Mesodermal cell (in vitro differentiated cells): ENCODE data around the gene ZNF883.

Experiments used
- H3K27ac ChIP-seq: 2 replicates; pipeline ENCODE4 v1.7.0; 2013; ENCODE audit warnings: mild to moderate bottlenecking, low read depth, low read length, moderate library complexity; ENCODE audit not compliant: severe bottlenecking
- H3K36me3 ChIP-seq: 2 replicates; pipeline ENCODE4 v1.7.1; 2013; ENCODE audit warnings: mild to moderate bottlenecking, low read length, moderate library complexity; ENCODE audit not compliant: control insufficient read depth, insufficient read depth
- H3K4me1 ChIP-seq: one replicate; pipeline ENCODE4 v1.7.1; 2013; ENCODE audit warnings: mild to moderate bottlenecking, low read length; ENCODE audit not compliant: insufficient read depth, control insufficient read depth, poor library complexity, severe bottlenecking
- H3K4me3 ChIP-seq: 2 replicates; pipeline ENCODE4 v1.7.0; 2013; ENCODE audit warnings: low read length, control low read depth, mild to moderate bottlenecking; ENCODE audit not compliant: insufficient read depth, poor library complexity, severe bottlenecking; ENCODE audit errors: extremely low read depth
- H3K9me3 ChIP-seq: 2 replicates; pipeline ENCODE4 v1.7.1; 2013; ENCODE audit warnings: mild to moderate bottlenecking, low read length, moderate library complexity; ENCODE audit not compliant: control insufficient read depth
- WGBS, 2 experiments: methylation state at CpG; one replicate each; pipeline ENCODE4 v1.1.5; 2013; ENCODE audit warnings: missing lambda C conversion rate in 2 of 2; ENCODE audit not compliant: insufficient coverage in 2 of 2; 5-methylcytosine and 5-hydroxymethylcytosine counted together

Gene ZNF883

GRCh38 chr9:112917987-112918362 is 94.0 kb downstream of the ZNF883 start:
- 75% methylated on average over 1 of the region's 1 CpG; no CpG with 5 or more reads in 1 of the 2 experiments for WGBS, 2 experiments
- Histone ChIP-seq H3K4me3 (no peak overlapping the region), H3K36me3 (no peaks in the 10 kb centered on the region), H3K4me1 (no peaks in the 10 kb centered on the region), H3K9me3 (no peaks in the 10 kb centered on the region), H3K27ac (no peak overlapping the region)

GRCh38 chr9:112917047-112917986 is 94.7 kb downstream of the ZNF883 start:
- no CpG with 5 or more reads among the region's 1 CpG for WGBS, 2 experiments

GRCh38 chr9:112914524-112914923 is 97.5 kb downstream of the ZNF883 start:
- Histone ChIP-seq H3K36me3 (no peaks in the 10 kb centered on the region), H3K9me3 (peaks cover 6% of the 10 kb centered on the region)
- whole genome bisulfite sequencing, 2 experiments, result no CpG with 5 or more reads among the region's 2 CpGs

More at GRCh38 chr9:112917047-112917986, 94.7 kb downstream of the ZNF883 start:
- no peak overlapping the region for H3K4me3 ChIP-seq
- no peak overlapping the region for H3K27ac ChIP-seq
- H3K36me3 ChIP-seq, result no peaks in the 10 kb centered on the region
- H3K9me3 ChIP-seq, result peaks cover 3% of the 10 kb centered on the region
- no peaks in the 10 kb centered on the region for H3K4me1 ChIP-seq

GRCh38 chr9:112913326-112913725 is 98.7 kb downstream of the ZNF883 start:
- Histone ChIP-seq H3K4me1 (no peaks in the 10 kb centered on the region), H3K27ac (no peak overlapping the region), H3K4me3 (no peak overlapping the region), H3K9me3 (peaks cover 6% of the 10 kb centered on the region), H3K36me3 (no peaks in the 10 kb centered on the region)
- WGBS, 2 experiments, result 92% methylated on average over 4 of the region's 4 CpGs

More at GRCh38 chr9:112914524-112914923, 97.5 kb downstream of the ZNF883 start:
- Histone ChIP-seq H3K27ac (no peak overlapping the region), H3K4me1 (no peaks in the 10 kb centered on the region), H3K4me3 (no peak overlapping the region)

- Histone ChIP-seq H3K4me1 (no peaks in the 10 kb centered on the region), H3K27ac (no peak overlapping the region)
- 81 to 91% methylated on average over 3 of the region's 3 CpGs for WGBS, 2 experiments
Observed at GRCh38 chr9:112912636-112913035, 99.4 kb downstream of the ZNF883 start.

GRCh38 chr9:112911736-112912135 is 100.3 kb downstream of the ZNF883 start:
- no peaks in the 10 kb centered on the region for H3K36me3 ChIP-seq
- peaks cover 6% of the 10 kb centered on the region for H3K9me3 ChIP-seq
- H3K4me1 ChIP-seq, result no peaks in the 10 kb centered on the region
- 88 to 89% methylated on average over 1 to 2 of the region's 2 CpGs for WGBS, 2 experiments
- H3K27ac ChIP-seq, result no peak overlapping the region
- no peak overlapping the region for H3K4me3 ChIP-seq

More at GRCh38 chr9:112912636-112913035, 99.4 kb downstream of the ZNF883 start:
- H3K9me3 ChIP-seq, result peaks cover 6% of the 10 kb centered on the region
- H3K36me3 ChIP-seq, result no peaks in the 10 kb centered on the region
- H3K4me3 ChIP-seq, result no peak overlapping the region
